Neural progenitor cell (in vitro differentiated cells): ENCODE data around the gene KATNIP.

ENCODE experiments used
- EZH2 ChIP-seq: fragments of 200-600 bp; sonication (generic); IDR thresholded peaks from 2 replicates; pipeline ENCODE4 v1.6.1; 2017; ENCODE audit warnings: antibody characterized with exemption, mild to moderate bottlenecking, moderate library complexity
- TF ChIP-seq, protein P1 (sequence below): fragments of 200-600 bp; sonication (generic); IDR thresholded peaks from 2 replicates; pipeline ENCODE4 v1.5.1; 2017; ENCODE audit warnings: antibody characterized with exemption, mild to moderate bottlenecking

DNA sequence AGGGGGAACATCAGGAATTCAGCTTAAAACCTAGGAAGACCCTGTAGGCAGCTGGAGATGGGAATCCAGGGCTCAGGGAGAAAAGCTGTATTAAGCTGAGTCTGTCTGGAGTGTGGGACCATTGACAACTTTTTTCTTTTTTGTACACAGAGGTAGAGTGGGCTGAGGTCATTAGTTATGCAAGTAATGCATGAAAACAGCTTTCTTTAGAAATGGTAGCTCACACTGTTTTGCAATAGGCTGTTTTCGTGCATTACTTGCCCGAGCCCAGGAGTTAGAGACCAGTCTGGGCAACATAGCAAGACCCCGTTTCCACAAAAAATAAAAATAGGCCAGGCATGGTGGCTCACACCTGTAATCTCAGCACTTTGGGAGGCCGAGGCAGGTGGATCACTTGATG lies 46.5 kb downstream of the KATNIP start:
- TF ChIP-seq, protein P1, sequence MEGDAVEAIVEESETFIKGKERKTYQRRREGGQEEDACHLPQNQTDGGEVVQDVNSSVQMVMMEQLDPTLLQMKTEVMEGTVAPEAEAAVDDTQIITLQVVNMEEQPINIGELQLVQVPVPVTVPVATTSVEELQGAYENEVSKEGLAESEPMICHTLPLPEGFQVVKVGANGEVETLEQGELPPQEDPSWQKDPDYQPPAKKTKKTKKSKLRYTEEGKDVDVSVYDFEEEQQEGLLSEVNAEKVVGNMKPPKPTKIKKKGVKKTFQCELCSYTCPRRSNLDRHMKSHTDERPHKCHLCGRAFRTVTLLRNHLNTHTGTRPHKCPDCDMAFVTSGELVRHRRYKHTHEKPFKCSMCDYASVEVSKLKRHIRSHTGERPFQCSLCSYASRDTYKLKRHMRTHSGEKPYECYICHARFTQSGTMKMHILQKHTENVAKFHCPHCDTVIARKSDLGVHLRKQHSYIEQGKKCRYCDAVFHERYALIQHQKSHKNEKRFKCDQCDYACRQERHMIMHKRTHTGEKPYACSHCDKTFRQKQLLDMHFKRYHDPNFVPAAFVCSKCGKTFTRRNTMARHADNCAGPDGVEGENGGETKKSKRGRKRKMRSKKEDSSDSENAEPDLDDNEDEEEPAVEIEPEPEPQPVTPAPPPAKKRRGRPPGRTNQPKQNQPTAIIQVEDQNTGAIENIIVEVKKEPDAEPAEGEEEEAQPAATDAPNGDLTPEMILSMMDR, result no peak
- TF ChIP-seq EZH2, result no peak
